Dendritic cell treated with granulocyte-macrophage colony-stimulating factor and Interleukin-4, amounts not matched to agents 40 ng/mL and 50 ng/mL, for 4 days (primary cell): ENCODE measurements around the gene M6PR.

ENCODE experiments used
- H3K27ac Mint-ChIP-seq: one replicate; pipeline ENCODE4 v1.8.0; 2022; ENCODE audit warnings: mild to moderate bottlenecking, mixed read lengths
- H3K27me3 Mint-ChIP-seq: one replicate; pipeline ENCODE4 v1.8.0; 2022; ENCODE audit warnings: mild to moderate bottlenecking, mixed read lengths
- H3K36me3 Mint-ChIP-seq: one replicate; pipeline ENCODE4 v1.8.0; 2022; ENCODE audit warnings: low read depth, mixed read lengths
- H3K4me1 Mint-ChIP-seq: one replicate; pipeline ENCODE4 v1.8.0; 2022; ENCODE audit warnings: low read depth, mixed read lengths
- H3K4me3 Mint-ChIP-seq: one replicate; pipeline ENCODE4 v1.8.0; 2022; ENCODE audit warnings: mild to moderate bottlenecking, moderate library complexity, mixed read lengths
- H3K9me3 Mint-ChIP-seq: one replicate; pipeline ENCODE4 v1.8.0; 2022; ENCODE audit warnings: mixed read lengths
- intact Hi-C: fragments of 100-400 bp; cut with micrococcal nuclease; formaldehyde crosslinking; loops from one replicate; pipeline ENCODE4 v1.15.0; 2022

M6PR gene

DNA sequence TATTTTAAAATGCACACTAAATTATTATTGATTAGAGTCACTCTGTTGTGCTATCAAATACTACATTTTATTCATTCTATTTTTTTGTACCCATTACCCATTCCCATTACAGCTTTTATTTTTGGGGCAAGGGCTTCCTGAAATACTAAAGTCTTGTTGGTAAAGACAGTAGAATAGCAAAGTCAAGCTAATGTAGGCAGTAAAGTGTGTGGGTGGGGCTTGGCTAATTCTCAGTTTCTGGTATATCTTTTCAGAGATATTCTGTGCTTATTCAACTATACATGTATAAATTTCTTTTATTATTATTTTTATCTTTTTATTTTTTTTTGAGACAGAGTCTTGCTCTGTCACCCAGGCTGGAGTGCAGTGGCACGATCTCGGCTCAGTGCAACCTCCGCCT is 57.5 kb downstream of the M6PR start:
- Mint-ChIP-seq H3K4me3 (no peak overlapping the region), H3K27me3 (peaks cover 2% of the 10 kb centered on the region), H3K9me3 (no peaks in the 10 kb centered on the region), H3K4me1 (peaks cover 8% of the 10 kb centered on the region), H3K36me3 (no peaks in the 10 kb centered on the region), H3K27ac (no peak overlapping the region)
- intact Hi-C loops = loop anchor here (10.0 kb wide), 1 partner anchor 237 kb away; no protein-coding TSS in a partner anchor
